Measurements from ENCODE around the gene FAM180B.
A peak's percentile ranks its signal among the peaks of the same experiment; 100 is the strongest.

Gene FAM180B

GRCh38 chr11:47578524-47579494 is 7.7 kb upstream of the FAM180B start, which contains the start of the genes KBTBD4 and NDUFS3:
TSS of gene KBTBD4 (minus strand) at chr11:47578970. CDS start at chr11:47578951, 19 bp downstream.
TSS of gene NDUFS3 (plus strand) at chr11:47579074. CDS start at chr11:47579092, 18 bp downstream.
- Histone ChIP-seq H3K36me3 (ENCODE audit: insufficient read depth, low read length) (peaks cover 12% of the 10 kb centered on the region), H3K4me1 (ENCODE audit: insufficient read depth, low read length) (no peaks in the 10 kb centered on the region; the same call in 1 of the 2 replicates), H3K9me3 (ENCODE audit: control insufficient read depth, insufficient read depth, low read length) (no peaks in the 10 kb centered on the region), H3K9ac (ENCODE audit: low read depth, low read length) (peak within 1 kb of the TSS; percentile 75)

GRCh38 chr11:47583844-47584243 is 2.6 kb upstream of the FAM180B start:
- peaks cover 11% of the 10 kb centered on the region for H3K36me3 ChIP-seq (ENCODE audit: insufficient read depth, low read length)
- H3K4me1 ChIP-seq (ENCODE audit: insufficient read depth, low read length): no peaks in the 10 kb centered on the region; the same call in 1 of the 2 replicates
- no peak overlapping the region for H3K9ac ChIP-seq (ENCODE audit: low read depth, low read length)
- H3K9me3 ChIP-seq (ENCODE audit: control insufficient read depth, insufficient read depth, low read length): no peaks in the 10 kb centered on the region

GRCh38 chr11:47587039-47587716 is 700 bp downstream of the FAM180B start:
- Histone ChIP-seq H3K36me3 (ENCODE audit: insufficient read depth, low read length) (no peaks in the 10 kb centered on the region; the same call in 1 of the 2 replicates), H3K9me3 (ENCODE audit: control insufficient read depth, insufficient read depth, low read length) (no peaks in the 10 kb centered on the region), H3K4me1 (ENCODE audit: insufficient read depth, low read length) (peaks cover 5% of the 10 kb centered on the region; the same call in 1 of the 2 replicates), H3K9ac (ENCODE audit: low read depth, low read length) (no peak overlapping the region)

GRCh38 chr11:47587723-47588326 is 1.3 kb downstream of the FAM180B start:
- H3K4me1 ChIP-seq (ENCODE audit: insufficient read depth, low read length): peaks cover 7% of the 10 kb centered on the region; the same call in 1 of the 2 replicates
- H3K9me3 ChIP-seq (ENCODE audit: control insufficient read depth, insufficient read depth, low read length): no peaks in the 10 kb centered on the region
- no peak overlapping the region for H3K9ac ChIP-seq (ENCODE audit: low read depth, low read length)
- H3K36me3 ChIP-seq (ENCODE audit: insufficient read depth, low read length): no peaks in the 10 kb centered on the region; the same call in 1 of the 2 replicates

- peaks cover 7% of the 10 kb centered on the region; the same call in 1 of the 2 replicates for H3K4me1 ChIP-seq (ENCODE audit: insufficient read depth, low read length)
- H3K9ac ChIP-seq (ENCODE audit: low read depth, low read length): no peak overlapping the region
- no peaks in the 10 kb centered on the region; the same call in 1 of the 2 replicates for H3K36me3 ChIP-seq (ENCODE audit: insufficient read depth, low read length)
- no peaks in the 10 kb centered on the region for H3K9me3 ChIP-seq (ENCODE audit: control insufficient read depth, insufficient read depth, low read length)
Observed at GRCh38 chr11:47589118-47589517, 2.6 kb downstream of the FAM180B start.

- Histone ChIP-seq H3K9me3 (ENCODE audit: control insufficient read depth, insufficient read depth, low read length) (no peaks in the 10 kb centered on the region), H3K36me3 (ENCODE audit: insufficient read depth, low read length) (no peaks in the 10 kb centered on the region; the same call in 1 of the 2 replicates), H3K9ac (ENCODE audit: low read depth, low read length) (no peak overlapping the region; the same call in 1 of the 2 replicates), H3K4me1 (ENCODE audit: insufficient read depth, low read length) (peaks cover 9% of the 10 kb centered on the region; the same call in 1 of the 2 replicates)
Observed at GRCh38 chr11:47589584-47589976, 3.1 kb downstream of the FAM180B start.

- Histone ChIP-seq H3K9me3 (ENCODE audit: control insufficient read depth, insufficient read depth, low read length) (no peaks in the 10 kb centered on the region), H3K4me1 (ENCODE audit: insufficient read depth, low read length) (peaks cover 11% of the 10 kb centered on the region; the same call in 1 of the 2 replicates), H3K9ac (ENCODE audit: low read depth, low read length) (no peak overlapping the region; the same call in 1 of the 2 replicates), H3K36me3 (ENCODE audit: insufficient read depth, low read length) (no peaks in the 10 kb centered on the region)
Observed at GRCh38 chr11:47589977-47590861, 3.7 kb downstream of the FAM180B start.

- no peak overlapping the region for H3K9ac ChIP-seq (ENCODE audit: low read depth, low read length)
- no peaks in the 10 kb centered on the region for H3K36me3 ChIP-seq (ENCODE audit: insufficient read depth, low read length)
- H3K9me3 ChIP-seq (ENCODE audit: control insufficient read depth, insufficient read depth, low read length): no peaks in the 10 kb centered on the region
- H3K4me1 ChIP-seq (ENCODE audit: insufficient read depth, low read length): peaks cover 11% of the 10 kb centered on the region; the same call in 1 of the 2 replicates
Observed at GRCh38 chr11:47591764-47592163, 5.3 kb downstream of the FAM180B start.

GRCh38 chr11:47592251-47592650 is 5.8 kb downstream of the FAM180B start:
- Histone ChIP-seq H3K9me3 (ENCODE audit: control insufficient read depth, insufficient read depth, low read length) (no peaks in the 10 kb centered on the region), H3K4me1 (ENCODE audit: insufficient read depth, low read length) (peaks cover 11% of the 10 kb centered on the region; the same call in 1 of the 2 replicates), H3K9ac (ENCODE audit: low read depth, low read length) (no peak overlapping the region), H3K36me3 (ENCODE audit: insufficient read depth, low read length) (no peaks in the 10 kb centered on the region)

GRCh38 chr11:47592970-47593369 is 6.5 kb downstream of the FAM180B start:
- Histone ChIP-seq H3K36me3 (ENCODE audit: insufficient read depth, low read length) (no peaks in the 10 kb centered on the region), H3K9ac (ENCODE audit: low read depth, low read length) (0 out of 2 replicates have a peak overlapping the region, but pooled peaks have one; percentile 76), H3K9me3 (ENCODE audit: control insufficient read depth, insufficient read depth, low read length) (no peaks in the 10 kb centered on the region), H3K4me1 (ENCODE audit: insufficient read depth, low read length) (peaks cover 11% of the 10 kb centered on the region; the same call in 1 of the 2 replicates)

GRCh38 chr11:47593492-47593933 is 7.0 kb downstream of the FAM180B start:
- Histone ChIP-seq H3K36me3 (ENCODE audit: insufficient read depth, low read length) (no peaks in the 10 kb centered on the region), H3K4me1 (ENCODE audit: insufficient read depth, low read length) (peaks cover 11% of the 10 kb centered on the region; the same call in 1 of the 2 replicates), H3K9me3 (ENCODE audit: control insufficient read depth, insufficient read depth, low read length) (no peaks in the 10 kb centered on the region), H3K9ac (ENCODE audit: low read depth, low read length) (peak overlapping the region; percentile 76; the same call in 1 of the 2 replicates)

- Histone ChIP-seq H3K36me3 (ENCODE audit: insufficient read depth, low read length) (no peaks in the 10 kb centered on the region), H3K9me3 (ENCODE audit: control insufficient read depth, insufficient read depth, low read length) (no peaks in the 10 kb centered on the region), H3K4me1 (ENCODE audit: insufficient read depth, low read length) (peaks cover 11% of the 10 kb centered on the region; the same call in 1 of the 2 replicates), H3K9ac (ENCODE audit: low read depth, low read length) (peak within 1 kb of the TSS; percentile 76)
Observed at GRCh38 chr11:47593934-47594855, 7.7 kb downstream of the FAM180B start, which contains the start of gene C1QTNF4. TSS of gene C1QTNF4 (minus strand) at chr11:47594411. CDS start at chr11:47590810, 3,601 bp downstream.
